Fibroblast of mammary gland (primary cell): ENCODE results near the gene NPDC1.

Source experiments
- DNase-seq: peaks from one replicate; pipeline ENCODE4 v3.0.0-alpha.2; 2010; ENCODE audit warnings: low read depth
- H3K4me3 ChIP-seq: 2 replicates; pipeline ENCODE4 v1.5.1; 2011; ENCODE audit warnings: low read depth, mild to moderate bottlenecking, low read length, moderate library complexity; ENCODE audit not compliant: control insufficient read depth
- TF ChIP-seq, protein P1 (sequence below): conservative IDR thresholded peaks from 2 replicates; pipeline ENCODE4 v1.5.1; 2011; ENCODE audit warnings: low read depth, low read length, inconsistent platforms; ENCODE audit not compliant: control insufficient read depth, insufficient read depth

NPDC1 gene

DNA sequence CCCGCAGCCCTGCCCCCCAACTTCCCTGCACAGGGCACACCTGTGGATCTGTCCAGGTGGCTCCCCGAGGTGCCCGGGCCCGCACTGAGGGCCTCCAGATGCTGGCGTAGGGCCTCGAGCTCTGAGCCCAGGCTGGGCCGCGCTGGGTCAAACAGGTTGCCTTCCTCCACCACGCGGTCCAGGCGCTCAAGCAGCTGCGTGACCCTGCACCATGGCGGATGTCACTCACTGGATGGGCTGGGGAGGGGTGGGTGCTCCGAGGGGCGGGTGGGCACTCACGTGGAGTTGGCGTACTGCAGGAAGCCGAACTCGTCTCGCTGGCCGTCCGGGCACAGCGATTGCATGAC lies 23.3 kb downstream of the NPDC1 start:
- DNase-seq = no peak
- no peak overlapping the region for H3K4me3 ChIP-seq
- TF ChIP-seq, protein P1, sequence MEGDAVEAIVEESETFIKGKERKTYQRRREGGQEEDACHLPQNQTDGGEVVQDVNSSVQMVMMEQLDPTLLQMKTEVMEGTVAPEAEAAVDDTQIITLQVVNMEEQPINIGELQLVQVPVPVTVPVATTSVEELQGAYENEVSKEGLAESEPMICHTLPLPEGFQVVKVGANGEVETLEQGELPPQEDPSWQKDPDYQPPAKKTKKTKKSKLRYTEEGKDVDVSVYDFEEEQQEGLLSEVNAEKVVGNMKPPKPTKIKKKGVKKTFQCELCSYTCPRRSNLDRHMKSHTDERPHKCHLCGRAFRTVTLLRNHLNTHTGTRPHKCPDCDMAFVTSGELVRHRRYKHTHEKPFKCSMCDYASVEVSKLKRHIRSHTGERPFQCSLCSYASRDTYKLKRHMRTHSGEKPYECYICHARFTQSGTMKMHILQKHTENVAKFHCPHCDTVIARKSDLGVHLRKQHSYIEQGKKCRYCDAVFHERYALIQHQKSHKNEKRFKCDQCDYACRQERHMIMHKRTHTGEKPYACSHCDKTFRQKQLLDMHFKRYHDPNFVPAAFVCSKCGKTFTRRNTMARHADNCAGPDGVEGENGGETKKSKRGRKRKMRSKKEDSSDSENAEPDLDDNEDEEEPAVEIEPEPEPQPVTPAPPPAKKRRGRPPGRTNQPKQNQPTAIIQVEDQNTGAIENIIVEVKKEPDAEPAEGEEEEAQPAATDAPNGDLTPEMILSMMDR = no peak

DNA sequence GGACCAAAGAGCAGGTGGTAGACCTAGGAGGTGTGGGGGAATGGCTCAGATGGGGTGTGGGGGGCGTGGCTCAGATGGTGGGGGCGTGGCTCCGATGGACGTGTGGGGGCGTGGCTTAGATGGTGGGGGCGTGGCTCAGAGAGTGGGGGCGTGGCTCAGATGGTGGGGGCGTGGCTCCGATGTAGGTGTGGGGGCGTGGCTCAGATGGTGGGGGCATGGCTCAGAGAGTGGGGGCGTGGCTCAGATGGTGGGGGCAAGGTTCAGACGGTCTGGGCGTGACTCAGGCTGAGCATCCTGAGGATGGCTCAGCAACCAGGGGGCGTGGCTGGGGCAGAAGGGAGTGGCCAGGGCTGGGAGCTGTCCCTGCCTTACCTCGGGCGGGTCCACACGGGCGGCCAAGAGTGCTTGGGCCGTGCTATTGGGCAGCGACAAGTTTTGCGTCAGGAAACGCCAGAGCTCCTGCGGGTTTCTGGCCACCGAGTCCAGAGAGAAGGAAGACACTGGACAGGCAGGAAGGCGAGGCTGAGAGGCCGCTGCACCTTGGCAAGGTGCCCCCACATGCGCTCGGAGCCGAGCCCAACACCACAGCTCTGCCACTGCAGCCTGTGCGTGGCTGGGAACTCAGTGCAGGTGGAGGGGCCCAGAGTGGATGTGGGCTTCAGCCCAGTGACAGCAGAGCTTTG lies 23.9 kb downstream of the NPDC1 start:
- peak; percentile 86 for DNase-seq
- TF ChIP-seq, protein P1 = no peak
- no peak overlapping the region for H3K4me3 ChIP-seq

DNA sequence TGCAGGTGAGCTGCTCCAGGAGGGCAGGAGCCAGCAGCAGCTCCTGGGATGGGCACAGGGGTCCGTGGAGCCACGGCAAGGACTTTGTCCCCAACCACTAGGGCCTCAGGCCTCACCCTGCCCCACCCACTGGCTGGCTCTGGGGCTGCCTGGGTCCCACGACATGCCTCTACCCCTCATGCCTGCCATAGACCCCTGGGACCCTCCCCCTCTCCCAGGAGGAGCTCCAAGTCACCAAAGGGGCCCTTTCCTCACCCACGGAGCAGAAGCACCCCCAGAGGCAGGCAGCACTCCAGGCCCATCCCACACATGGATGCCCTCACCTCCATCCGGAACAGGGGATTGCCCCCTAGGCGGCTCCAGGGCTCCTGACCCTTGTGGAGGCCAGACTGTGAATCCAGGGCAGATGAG lies 24.4 kb downstream of the NPDC1 start:
- TF ChIP-seq, protein P1 = no peak
- DNase-seq = no peak
- H3K4me3 ChIP-seq = no peak overlapping the region

DNA sequence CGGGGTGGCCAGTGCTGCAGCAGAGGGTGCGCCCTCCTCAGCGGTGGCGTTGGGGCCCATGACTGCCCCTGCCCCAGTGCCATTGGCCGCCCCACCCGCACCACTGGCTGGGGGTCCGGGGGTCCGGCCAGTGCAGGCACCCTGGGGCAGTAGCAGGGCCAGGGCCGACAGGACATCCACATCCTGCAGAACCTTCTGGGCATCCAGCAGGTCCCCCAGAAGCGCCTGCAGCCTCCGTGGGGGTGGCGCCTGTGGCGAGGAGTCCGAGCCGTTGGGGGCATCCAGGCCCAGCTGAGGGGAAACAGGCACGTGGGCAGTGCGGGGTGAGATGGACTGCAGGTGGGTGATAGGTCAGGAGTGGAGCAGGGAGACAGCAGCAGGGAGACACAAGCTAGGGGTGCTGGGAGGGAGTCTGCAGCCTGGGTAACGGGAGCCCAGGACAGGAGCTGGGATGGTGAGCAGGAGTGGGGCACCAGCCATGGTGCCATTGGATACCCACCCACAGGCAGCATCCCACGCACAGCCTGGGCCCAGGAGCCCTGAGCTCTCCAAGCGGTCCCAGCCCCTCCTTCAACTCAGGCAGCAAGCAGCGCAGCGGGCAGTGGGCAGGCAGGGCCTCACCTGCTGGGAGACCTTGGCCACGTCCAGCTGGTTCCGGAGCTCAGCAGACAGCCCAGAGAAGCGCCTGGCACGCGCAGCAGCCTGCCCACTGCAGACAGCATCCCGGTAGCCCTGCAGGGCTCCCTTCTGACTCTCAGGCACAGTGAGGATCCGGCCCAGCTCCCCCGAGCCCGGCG lies 25.0 kb downstream of the NPDC1 start:
- no peak for DNase-seq
- H3K4me3 ChIP-seq = no peak overlapping the region
- TF ChIP-seq, protein P1 = no peak

DNA sequence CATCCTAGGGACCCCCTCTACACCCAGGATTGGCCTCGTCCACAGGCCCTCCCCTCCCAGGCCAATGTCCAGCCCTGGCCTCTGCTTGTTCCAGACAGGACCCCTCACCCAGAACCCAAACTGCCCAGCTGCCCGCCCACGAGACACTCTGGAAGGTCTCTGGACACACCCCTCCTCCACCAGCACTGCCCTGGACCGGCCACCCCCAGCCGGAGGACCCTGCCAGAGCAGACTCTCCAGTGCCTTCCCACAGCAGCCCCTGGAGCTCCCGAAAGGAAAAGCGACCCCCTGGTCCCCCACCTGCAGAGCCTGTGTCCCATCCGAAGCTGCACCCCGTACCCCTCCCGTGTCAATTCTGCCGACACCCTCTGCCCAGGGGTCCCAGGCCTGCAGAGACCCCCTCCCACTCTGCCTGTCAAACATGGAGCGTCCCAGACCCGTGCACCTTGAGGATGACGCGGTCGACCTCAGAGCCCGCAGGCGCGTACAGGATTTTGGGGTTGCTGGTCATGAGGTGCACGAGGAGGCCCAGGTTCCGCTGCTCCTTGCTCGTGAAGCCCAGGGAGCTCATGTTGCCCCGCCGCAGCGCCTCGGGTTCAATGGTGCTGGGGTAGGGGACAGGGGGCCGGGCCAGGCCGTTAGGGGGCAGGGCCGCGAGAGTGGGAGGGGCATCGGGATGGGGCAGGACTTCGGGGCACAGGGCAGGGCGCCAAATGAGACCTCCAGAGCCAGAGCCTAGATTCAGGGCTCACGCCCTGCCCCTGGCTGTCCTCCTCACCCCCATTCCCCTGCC lies 25.9 kb downstream of the NPDC1 start:
- DNase-seq = no peak
- no peak overlapping the region for H3K4me3 ChIP-seq
- TF ChIP-seq, protein P1 = no peak

DNA sequence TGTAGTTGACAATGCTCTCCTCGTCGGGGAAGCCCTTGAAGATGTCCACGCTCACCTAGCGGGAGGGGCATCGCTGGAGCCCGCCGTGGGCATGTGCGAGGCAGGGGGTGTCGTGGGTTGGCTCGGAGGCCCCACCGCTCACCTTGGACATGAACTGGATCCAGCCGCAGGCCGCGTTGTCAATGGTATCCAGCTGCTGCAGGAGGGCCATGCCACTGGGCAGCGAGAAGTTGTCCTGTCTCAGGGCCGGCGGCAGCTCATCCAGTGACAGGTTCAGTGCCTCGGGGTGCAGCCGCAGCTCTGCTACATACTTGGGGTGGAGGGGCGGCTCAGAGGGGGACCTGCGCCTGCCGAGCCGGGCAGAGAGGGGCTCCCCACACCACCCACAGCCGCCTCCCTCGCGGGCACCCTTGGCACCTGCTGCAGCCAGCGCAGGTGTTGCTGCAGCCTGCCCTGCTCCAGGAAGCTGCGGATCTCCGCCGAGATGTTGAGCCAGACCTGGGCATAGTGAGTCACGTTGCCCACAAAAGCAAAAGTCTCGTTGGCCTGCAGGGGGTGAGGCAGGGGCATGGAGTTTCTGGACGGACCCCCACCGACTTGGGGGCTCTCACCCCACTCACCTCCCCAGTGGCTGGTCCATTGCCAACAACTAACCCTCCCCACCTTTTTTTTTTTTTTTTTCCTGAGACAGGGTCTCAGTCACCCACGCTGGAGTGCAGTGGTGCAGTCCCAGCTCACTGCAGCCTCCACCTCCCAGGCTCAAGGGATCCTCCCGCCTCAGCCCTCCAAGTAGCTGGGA lies 27.0 kb downstream of the NPDC1 start:
- no peak overlapping the region for H3K4me3 ChIP-seq
- DNase-seq = no peak
- TF ChIP-seq, protein P1 = no peak
